ENCODE data around the gene POU4F3. TPM values are rescaled to one million over a fixed set of nuclear protein-coding genes. Genes with fewer than 3 reads are reported as not detected.

POU4F3 gene
- total RNA-seq, 1 donor from 2014 or later, result not detected

- TF ChIP-seq CTCF (IDR thresholded peaks at IDR 0.05), result no peak
- H3K4me3 ChIP-seq, result no peak overlapping the region
- peaks cover 39% of the 10 kb centered on the region for H3K27me3 ChIP-seq (ENCODE audit: low read depth)
- intact Hi-C loops (cut with DNase I), result no loop called here
- H3K4me1 ChIP-seq, result no peaks in the 10 kb centered on the region
- no peak for ATAC-seq
- no peak for DNase-seq
- H3K9me3 ChIP-seq, result no peaks in the 10 kb centered on the region
- no peak overlapping the region for H3K27ac ChIP-seq
- H3K36me3 ChIP-seq, result no peaks in the 10 kb centered on the region
These were observed 7.2 kb upstream of the POU4F3 start for GRCh38 chr5:146331423-146331822.

GRCh38 chr5:146334074-146334533, 4.5 kb upstream of the POU4F3 start:
- no peak for DNase-seq

GRCh38 chr5:146336197-146336596, 2.4 kb upstream of the POU4F3 start:
- Histone ChIP-seq H3K4me3 (no peak overlapping the region), H3K27me3 (ENCODE audit: low read depth) (peaks cover 85% of the 10 kb centered on the region), H3K9me3 (no peaks in the 10 kb centered on the region), H3K27ac (no peak overlapping the region), H3K36me3 (no peaks in the 10 kb centered on the region), H3K4me1 (no peaks in the 10 kb centered on the region)
- intact Hi-C loops (cut with DNase I), result no loop called here
- ATAC-seq (no peak), DNase-seq (no peak)
- TF ChIP-seq CTCF (IDR thresholded peaks at IDR 0.05), result no peak

More at GRCh38 chr5:146334074-146334533, 4.5 kb upstream of the POU4F3 start:
- H3K27me3 ChIP-seq (ENCODE audit: low read depth), result peaks cover 64% of the 10 kb centered on the region
- H3K4me1 ChIP-seq, result no peaks in the 10 kb centered on the region
- TF ChIP-seq CTCF (IDR thresholded peaks at IDR 0.05), result no peak
- no peak for ATAC-seq
- no peaks in the 10 kb centered on the region for H3K9me3 ChIP-seq
- intact Hi-C loops (cut with DNase I), result no loop called here
- H3K4me3 ChIP-seq, result no peak overlapping the region
- no peak overlapping the region for H3K27ac ChIP-seq
- no peaks in the 10 kb centered on the region for H3K36me3 ChIP-seq

- ATAC-seq (no peak), DNase-seq (no peak)
- intact Hi-C loops (cut with DNase I), result no loop called here
- Histone ChIP-seq H3K27me3 (ENCODE audit: low read depth) (peaks cover 93% of the 10 kb centered on the region), H3K27ac (no peak overlapping the region), H3K4me3 (no peak overlapping the region), H3K36me3 (no peaks in the 10 kb centered on the region), H3K9me3 (no peaks in the 10 kb centered on the region), H3K4me1 (no peaks in the 10 kb centered on the region)
- TF ChIP-seq CTCF (IDR thresholded peaks at IDR 0.05), result no peak
These were observed 1.3 kb upstream of the POU4F3 start for GRCh38 chr5:146337264-146337904.

- no peaks in the 10 kb centered on the region for H3K9me3 ChIP-seq
- no peak overlapping the region for H3K27ac ChIP-seq
- H3K36me3 ChIP-seq, result no peaks in the 10 kb centered on the region
- H3K4me1 ChIP-seq, result no peaks in the 10 kb centered on the region
- DNase-seq (no peak), ATAC-seq (no peak)
- no peak overlapping the region for H3K4me3 ChIP-seq
- no peak for TF ChIP-seq CTCF (IDR thresholded peaks at IDR 0.05)
- intact Hi-C loops (cut with DNase I), result no loop called here
- peaks cover 93% of the 10 kb centered on the region for H3K27me3 ChIP-seq (ENCODE audit: low read depth)
These were observed 711 bp upstream of the POU4F3 start for GRCh38 chr5:146337928-146338327.
